Measurements from ENCODE around the gene HOXC10. TPM values are rescaled to one million over a fixed set of nuclear protein-coding genes. Genes with fewer than 3 reads are reported as not detected.

Gene HOXC10
- total RNA-seq, 6 experiments from 2014 or later, result 0.33 to 1.4 (median 1.3) TPM; not detected in 1

DNA sequence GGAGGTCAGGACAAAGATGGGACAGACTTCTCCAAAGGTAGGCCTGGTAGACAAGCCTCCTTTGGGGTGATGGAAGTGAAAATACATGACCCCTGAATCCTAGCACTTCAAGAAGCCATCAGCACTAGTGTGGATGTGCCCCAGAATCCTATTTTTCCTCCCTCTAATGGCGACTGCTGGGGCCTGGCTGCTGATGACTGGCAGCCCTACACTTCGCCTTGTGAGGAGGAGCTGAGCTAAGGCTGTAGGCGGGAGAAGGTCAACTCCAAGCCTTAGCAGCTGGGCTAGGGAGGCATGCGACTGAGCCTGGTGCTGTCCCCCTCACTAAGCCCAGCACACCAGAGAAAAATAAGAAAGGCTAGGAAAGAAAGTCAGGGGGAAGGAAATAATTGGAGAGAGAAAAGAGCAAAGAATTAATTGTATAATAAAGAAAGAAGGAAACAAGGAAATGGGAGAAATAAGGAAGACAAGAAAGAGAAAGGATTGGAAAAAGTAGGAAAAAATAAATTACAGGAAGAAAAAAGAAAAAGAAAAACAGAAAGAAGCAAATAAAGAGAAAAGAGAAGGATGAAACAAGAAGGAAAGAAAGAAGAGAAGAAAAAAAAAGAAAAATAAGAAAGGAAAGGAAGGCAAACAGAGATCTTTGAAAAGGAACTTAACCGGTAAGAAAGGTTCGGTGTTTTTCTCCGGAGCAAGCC is 4.7 kb upstream of the HOXC10 start:
- Mint-ChIP-seq H3K4me3 (no peak overlapping the region), H3K9me3 (no peaks in the 10 kb centered on the region), H3K27me3 (ENCODE audit: insufficient read depth) (peaks cover 51% of the 10 kb centered on the region), H3K4me1 (ENCODE audit: low read depth) (no peaks in the 10 kb centered on the region), H3K27ac (no peak overlapping the region), H3K36me3 (ENCODE audit: low read depth) (no peaks in the 10 kb centered on the region)
- TF ChIP-seq, protein P1, sequence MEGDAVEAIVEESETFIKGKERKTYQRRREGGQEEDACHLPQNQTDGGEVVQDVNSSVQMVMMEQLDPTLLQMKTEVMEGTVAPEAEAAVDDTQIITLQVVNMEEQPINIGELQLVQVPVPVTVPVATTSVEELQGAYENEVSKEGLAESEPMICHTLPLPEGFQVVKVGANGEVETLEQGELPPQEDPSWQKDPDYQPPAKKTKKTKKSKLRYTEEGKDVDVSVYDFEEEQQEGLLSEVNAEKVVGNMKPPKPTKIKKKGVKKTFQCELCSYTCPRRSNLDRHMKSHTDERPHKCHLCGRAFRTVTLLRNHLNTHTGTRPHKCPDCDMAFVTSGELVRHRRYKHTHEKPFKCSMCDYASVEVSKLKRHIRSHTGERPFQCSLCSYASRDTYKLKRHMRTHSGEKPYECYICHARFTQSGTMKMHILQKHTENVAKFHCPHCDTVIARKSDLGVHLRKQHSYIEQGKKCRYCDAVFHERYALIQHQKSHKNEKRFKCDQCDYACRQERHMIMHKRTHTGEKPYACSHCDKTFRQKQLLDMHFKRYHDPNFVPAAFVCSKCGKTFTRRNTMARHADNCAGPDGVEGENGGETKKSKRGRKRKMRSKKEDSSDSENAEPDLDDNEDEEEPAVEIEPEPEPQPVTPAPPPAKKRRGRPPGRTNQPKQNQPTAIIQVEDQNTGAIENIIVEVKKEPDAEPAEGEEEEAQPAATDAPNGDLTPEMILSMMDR (IDR thresholded peaks at IDR 0.05), result no peak
- no peak for DNase-seq

DNA sequence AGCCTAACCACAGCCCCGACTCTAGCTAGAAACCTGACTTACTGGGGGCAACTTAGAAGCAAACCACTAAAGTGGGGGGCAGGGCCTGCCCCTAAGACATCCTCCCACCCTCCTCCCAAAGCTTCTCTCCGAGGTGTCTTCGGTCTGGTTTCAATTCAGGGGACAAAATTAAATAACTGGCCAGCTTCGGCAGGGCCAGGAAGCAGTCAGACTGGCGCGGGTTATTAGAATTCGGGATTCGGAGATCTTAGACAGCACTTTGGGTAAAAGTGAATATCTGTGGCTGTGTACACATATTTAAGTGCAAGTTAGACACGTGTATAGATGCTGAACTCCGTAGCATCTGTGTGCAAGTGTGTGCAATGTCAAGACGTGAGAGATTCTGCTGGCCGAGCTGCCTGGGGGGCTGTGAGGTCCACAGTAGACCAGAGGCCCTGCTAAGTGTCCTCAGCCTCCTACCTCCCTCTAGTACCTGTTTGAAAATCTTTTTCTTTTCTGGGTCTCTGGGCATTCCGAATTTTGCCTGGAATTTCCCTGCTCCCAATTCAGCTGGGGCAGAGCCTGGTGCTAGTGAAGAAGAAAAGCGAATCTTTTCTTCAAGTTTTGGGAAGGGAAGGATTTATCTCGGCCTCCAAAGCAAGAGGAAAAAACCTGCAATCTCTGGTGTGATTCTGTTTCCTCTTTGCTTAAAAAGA is 4.0 kb upstream of the HOXC10 start:
- Mint-ChIP-seq H3K9me3 (no peaks in the 10 kb centered on the region), H3K4me1 (ENCODE audit: low read depth) (no peaks in the 10 kb centered on the region), H3K27ac (no peak overlapping the region), H3K4me3 (no peak overlapping the region), H3K36me3 (ENCODE audit: low read depth) (no peaks in the 10 kb centered on the region), H3K27me3 (ENCODE audit: insufficient read depth) (peaks cover 49% of the 10 kb centered on the region)
- no peak for DNase-seq
- TF ChIP-seq, protein P1 (IDR thresholded peaks at IDR 0.05), result no peak

DNA sequence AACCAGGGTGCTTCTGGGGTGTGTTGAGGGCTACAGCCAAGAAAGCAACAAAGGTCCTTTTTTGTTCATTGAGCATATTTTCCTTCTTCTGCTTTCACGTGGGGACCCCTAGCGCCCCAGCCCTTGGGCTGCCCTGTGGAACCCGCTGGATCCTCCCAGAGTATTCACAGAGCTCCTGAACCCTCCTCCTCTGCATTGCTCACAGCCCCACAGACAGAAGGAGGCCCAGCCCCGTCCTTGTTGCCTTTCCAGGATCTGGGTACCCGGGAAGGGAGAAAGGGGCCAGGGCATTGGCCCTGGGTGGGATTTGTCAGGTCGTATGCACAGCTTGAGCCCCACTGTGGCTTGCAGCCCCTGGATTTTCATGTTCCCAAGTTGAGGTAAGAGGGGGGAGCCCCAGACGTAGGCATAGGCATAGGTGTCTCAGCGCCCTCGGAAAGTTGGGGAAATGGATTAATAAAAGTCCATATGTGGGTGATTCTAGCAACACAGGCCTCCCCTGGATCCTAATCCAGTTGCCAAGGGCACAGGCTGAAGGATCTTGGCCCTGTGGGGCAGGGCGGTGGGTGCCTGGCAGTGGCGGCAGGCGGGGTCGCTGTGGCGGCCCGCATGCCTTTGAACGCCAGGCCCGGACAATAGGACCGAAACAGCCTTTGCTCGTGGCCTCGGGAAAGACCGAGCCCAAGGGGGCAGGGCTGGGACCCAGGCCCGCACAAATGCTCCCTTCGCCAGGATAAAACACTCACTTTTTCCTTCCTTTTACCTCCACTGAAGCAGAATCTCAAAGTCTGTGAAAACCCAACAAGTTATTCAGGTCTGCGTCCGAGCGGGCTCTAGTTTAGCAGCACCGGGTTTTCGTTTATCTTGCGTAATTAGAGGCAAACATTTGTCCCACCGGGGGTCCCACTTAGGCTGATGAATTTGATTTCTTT is 3.0 kb upstream of the HOXC10 start:
- Mint-ChIP-seq H3K27me3 (ENCODE audit: insufficient read depth) (peaks cover 50% of the 10 kb centered on the region), H3K36me3 (ENCODE audit: low read depth) (no peaks in the 10 kb centered on the region), H3K9me3 (no peaks in the 10 kb centered on the region), H3K4me1 (ENCODE audit: low read depth) (no peaks in the 10 kb centered on the region), H3K27ac (no peak overlapping the region), H3K4me3 (no peak overlapping the region)
- TF ChIP-seq, protein P1 (IDR thresholded peaks at IDR 0.05), result no peak
- DNase-seq, result no peak

DNA sequence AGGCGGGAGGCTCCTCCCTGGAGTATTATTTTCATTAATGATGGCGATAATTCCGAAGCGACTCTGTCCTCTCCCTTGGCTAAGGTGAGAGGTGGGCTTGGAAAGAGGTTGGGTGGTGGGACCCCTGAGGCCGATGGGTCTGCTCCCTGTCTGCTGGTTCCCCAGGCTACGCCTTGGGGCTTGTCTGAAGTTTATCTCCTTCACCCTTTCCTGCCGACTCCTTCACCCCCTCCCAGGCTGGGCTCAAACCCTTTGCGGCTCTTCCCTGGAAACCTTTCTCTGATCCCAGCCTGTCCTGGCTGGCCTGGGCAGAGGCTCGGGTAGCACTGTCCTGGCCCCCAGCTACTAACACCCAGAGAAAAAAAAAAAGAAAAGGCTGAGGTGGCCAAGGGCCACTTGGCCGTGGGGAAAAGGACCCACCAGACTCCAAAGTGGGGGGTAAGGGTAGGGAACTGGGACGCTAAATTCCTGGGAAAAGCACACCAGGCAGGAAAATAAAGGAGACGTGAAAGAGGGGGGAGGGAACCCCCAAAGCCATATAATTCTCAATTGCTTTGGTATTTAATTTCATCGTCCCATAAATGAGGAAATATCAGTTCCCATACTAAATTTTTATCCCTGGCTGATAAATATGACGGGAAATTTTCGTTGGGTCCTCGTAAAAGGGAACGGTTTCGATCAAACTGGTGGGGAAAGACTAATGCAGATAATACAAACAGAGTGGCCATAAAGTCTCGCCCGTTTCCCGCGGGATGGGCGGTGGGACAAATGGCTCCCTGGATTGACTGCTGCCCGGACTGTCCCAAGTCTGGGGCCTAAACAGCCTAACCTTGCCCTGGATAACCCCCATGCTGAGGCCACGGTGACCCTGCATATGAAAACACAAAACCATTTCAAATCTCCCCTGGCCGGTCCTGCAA is 2.0 kb upstream of the HOXC10 start:
- H3K27ac Mint-ChIP-seq, result no peak overlapping the region
- no peaks in the 10 kb centered on the region for H3K4me1 Mint-ChIP-seq (ENCODE audit: low read depth)
- DNase-seq, result no peak
- H3K9me3 Mint-ChIP-seq, result no peaks in the 10 kb centered on the region
- H3K4me3 Mint-ChIP-seq, result no peak overlapping the region
- no peaks in the 10 kb centered on the region for H3K36me3 Mint-ChIP-seq (ENCODE audit: low read depth)
- peaks cover 59% of the 10 kb centered on the region for H3K27me3 Mint-ChIP-seq (ENCODE audit: insufficient read depth)
- TF ChIP-seq, protein P1 (IDR thresholded peaks at IDR 0.05), result no peak

DNA sequence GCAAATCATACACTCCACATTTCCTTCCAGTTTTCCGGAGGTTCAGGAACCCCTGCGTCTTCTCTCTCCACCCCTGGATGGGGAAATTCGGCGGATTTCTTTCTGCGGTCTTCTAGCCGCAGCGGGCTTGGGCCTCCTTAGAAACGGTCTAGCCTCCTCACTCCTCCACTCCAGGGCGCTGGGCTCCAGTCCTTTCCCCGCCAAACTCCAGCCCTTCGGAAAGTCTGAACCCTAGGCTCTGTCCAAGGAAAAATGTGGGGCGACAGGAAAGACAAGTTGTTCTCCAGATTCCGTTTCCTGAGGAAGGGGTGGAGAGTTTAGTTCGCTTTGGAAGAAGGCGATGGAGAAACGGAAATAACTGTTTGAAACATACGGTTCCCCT is 1.4 kb upstream of the HOXC10 start:
- no peak for DNase-seq
- no peak overlapping the region for H3K27ac Mint-ChIP-seq
- no peaks in the 10 kb centered on the region for H3K36me3 Mint-ChIP-seq (ENCODE audit: low read depth)
- no peaks in the 10 kb centered on the region for H3K4me1 Mint-ChIP-seq (ENCODE audit: low read depth)
- no peak overlapping the region for H3K4me3 Mint-ChIP-seq
- no peaks in the 10 kb centered on the region for H3K9me3 Mint-ChIP-seq
- TF ChIP-seq, protein P1 (IDR thresholded peaks at IDR 0.05), result no peak
- H3K27me3 Mint-ChIP-seq (ENCODE audit: insufficient read depth), result peaks cover 58% of the 10 kb centered on the region

Data from HFFc6 (cell line).